ENCODE data around the gene EIF4E3.

EIF4E3 gene

GRCh38 chr3:71725271-71725991, at the start of gene EIF4E3:
Gene EIF4E3 (minus strand): TSS chr3:71725402. CDS start chr3:71725367, 35 bp downstream.
- H3K4me1 ChIP-seq (ENCODE audit: control insufficient read depth, low read depth, low read length): peaks cover 25% of the 10 kb centered on the region
- H3K4me3 ChIP-seq (ENCODE audit: low read length): peak within 1 kb of the TSS; percentile 77
- no peaks in the 10 kb centered on the region for H3K36me3 ChIP-seq (ENCODE audit: control insufficient read depth, low read depth, low read length)
- H3K9me3 ChIP-seq (ENCODE audit: control insufficient read depth, low read depth, low read length): no peaks in the 10 kb centered on the region
- H3K9ac ChIP-seq (ENCODE audit: low read length): peak within 1 kb of the TSS; percentile 46
- peaks cover 29% of the 10 kb centered on the region for H3K27me3 ChIP-seq (ENCODE audit: control insufficient read depth, insufficient read depth, low read length)
- no peak within 1 kb of the TSS for H3K27ac ChIP-seq (ENCODE audit: low read length)

- H3K4me1 ChIP-seq (ENCODE audit: control insufficient read depth, low read depth, low read length): peaks cover 14% of the 10 kb centered on the region
- H3K27me3 ChIP-seq (ENCODE audit: control insufficient read depth, insufficient read depth, low read length): no peaks in the 10 kb centered on the region
- no peak overlapping the region for H3K9ac ChIP-seq (ENCODE audit: low read length)
- H3K4me3 ChIP-seq (ENCODE audit: low read length): no peak overlapping the region
- H3K36me3 ChIP-seq (ENCODE audit: control insufficient read depth, low read depth, low read length): no peaks in the 10 kb centered on the region
- H3K27ac ChIP-seq (ENCODE audit: low read length): no peak overlapping the region
- no peaks in the 10 kb centered on the region for H3K9me3 ChIP-seq (ENCODE audit: control insufficient read depth, low read depth, low read length)
Observed at GRCh38 chr3:71771884-71772283, 46.7 kb upstream of the EIF4E3 start.

GRCh38 chr3:71771126-71771525, 45.9 kb upstream of the EIF4E3 start:
- H3K36me3 ChIP-seq (ENCODE audit: control insufficient read depth, low read depth, low read length): no peaks in the 10 kb centered on the region
- H3K27ac ChIP-seq (ENCODE audit: low read length): no peak overlapping the region
- no peak overlapping the region for H3K9ac ChIP-seq (ENCODE audit: low read length)
- no peak overlapping the region for H3K4me3 ChIP-seq (ENCODE audit: low read length)
- no peaks in the 10 kb centered on the region for H3K27me3 ChIP-seq (ENCODE audit: control insufficient read depth, insufficient read depth, low read length)
- H3K4me1 ChIP-seq (ENCODE audit: control insufficient read depth, low read depth, low read length): peaks cover 14% of the 10 kb centered on the region
- H3K9me3 ChIP-seq (ENCODE audit: control insufficient read depth, low read depth, low read length): no peaks in the 10 kb centered on the region

DNA sequence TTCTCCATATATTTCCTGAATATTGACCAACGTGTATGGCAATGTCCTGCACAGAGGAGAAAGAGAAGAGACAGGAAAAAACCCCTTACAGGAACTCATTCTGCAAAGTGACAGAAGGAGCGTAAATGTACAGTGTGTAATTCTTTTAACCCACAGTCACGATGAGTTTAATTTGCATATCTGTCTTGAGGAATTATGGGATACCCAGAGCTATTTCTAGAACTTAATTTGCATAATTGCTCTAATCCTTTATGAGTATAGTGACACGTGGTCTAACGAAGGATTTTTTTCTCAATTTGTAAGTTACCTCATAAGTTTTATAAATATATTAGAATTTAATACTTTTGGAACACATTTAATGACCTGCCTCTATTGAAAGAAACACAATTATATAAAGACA, 38.2 kb upstream of the EIF4E3 start:
- no peaks in the 10 kb centered on the region for H3K9me3 ChIP-seq (ENCODE audit: control insufficient read depth, low read depth, low read length)
- no peak overlapping the region for H3K9ac ChIP-seq (ENCODE audit: low read length)
- no peaks in the 10 kb centered on the region for H3K36me3 ChIP-seq (ENCODE audit: control insufficient read depth, low read depth, low read length)
- H3K27me3 ChIP-seq (ENCODE audit: control insufficient read depth, insufficient read depth, low read length): no peaks in the 10 kb centered on the region
- H3K4me1 ChIP-seq (ENCODE audit: control insufficient read depth, low read depth, low read length): no peaks in the 10 kb centered on the region
- H3K4me3 ChIP-seq (ENCODE audit: low read length): no peak overlapping the region
- no peak overlapping the region for H3K27ac ChIP-seq (ENCODE audit: low read length)

GRCh38 chr3:71760140-71760539, 34.9 kb upstream of the EIF4E3 start:
- H3K36me3 ChIP-seq (ENCODE audit: control insufficient read depth, low read depth, low read length): no peaks in the 10 kb centered on the region
- H3K9me3 ChIP-seq (ENCODE audit: control insufficient read depth, low read depth, low read length): no peaks in the 10 kb centered on the region
- H3K9ac ChIP-seq (ENCODE audit: low read length): no peak overlapping the region
- H3K27me3 ChIP-seq (ENCODE audit: control insufficient read depth, insufficient read depth, low read length): peaks cover 10% of the 10 kb centered on the region
- H3K4me3 ChIP-seq (ENCODE audit: low read length): no peak overlapping the region
- H3K4me1 ChIP-seq (ENCODE audit: control insufficient read depth, low read depth, low read length): peaks cover 7% of the 10 kb centered on the region
- H3K27ac ChIP-seq (ENCODE audit: low read length): no peak overlapping the region

- H3K9me3 ChIP-seq (ENCODE audit: control insufficient read depth, low read depth, low read length): no peaks in the 10 kb centered on the region
- no peak overlapping the region for H3K27ac ChIP-seq (ENCODE audit: low read length)
- no peak overlapping the region for H3K9ac ChIP-seq (ENCODE audit: low read length)
Observed at GRCh38 chr3:71759401-71759800, 34.2 kb upstream of the EIF4E3 start.

GRCh38 chr3:71758091-71758490, 32.9 kb upstream of the EIF4E3 start:
- no peak overlapping the region for H3K4me3 ChIP-seq (ENCODE audit: low read length)
- no peaks in the 10 kb centered on the region for H3K9me3 ChIP-seq (ENCODE audit: control insufficient read depth, low read depth, low read length)
- H3K36me3 ChIP-seq (ENCODE audit: control insufficient read depth, low read depth, low read length): no peaks in the 10 kb centered on the region
- H3K9ac ChIP-seq (ENCODE audit: low read length): no peak overlapping the region
- peaks cover 18% of the 10 kb centered on the region for H3K27me3 ChIP-seq (ENCODE audit: control insufficient read depth, insufficient read depth, low read length)
- no peak overlapping the region for H3K27ac ChIP-seq (ENCODE audit: low read length)
- H3K4me1 ChIP-seq (ENCODE audit: control insufficient read depth, low read depth, low read length): peaks cover 9% of the 10 kb centered on the region

More at GRCh38 chr3:71759401-71759800, 34.2 kb upstream of the EIF4E3 start:
- H3K27me3 ChIP-seq (ENCODE audit: control insufficient read depth, insufficient read depth, low read length): peaks cover 15% of the 10 kb centered on the region
- peaks cover 9% of the 10 kb centered on the region for H3K4me1 ChIP-seq (ENCODE audit: control insufficient read depth, low read depth, low read length)
- no peaks in the 10 kb centered on the region for H3K36me3 ChIP-seq (ENCODE audit: control insufficient read depth, low read depth, low read length)
- H3K4me3 ChIP-seq (ENCODE audit: low read length): no peak overlapping the region

- no peaks in the 10 kb centered on the region for H3K36me3 ChIP-seq (ENCODE audit: control insufficient read depth, low read depth, low read length)
- H3K9ac ChIP-seq (ENCODE audit: low read length): no peak overlapping the region
- peak overlapping the region; percentile 24 for H3K4me3 ChIP-seq (ENCODE audit: low read length)
- peaks cover 40% of the 10 kb centered on the region for H3K27me3 ChIP-seq (ENCODE audit: control insufficient read depth, insufficient read depth, low read length)
- no peaks in the 10 kb centered on the region for H3K9me3 ChIP-seq (ENCODE audit: control insufficient read depth, low read depth, low read length)
- H3K27ac ChIP-seq (ENCODE audit: low read length): no peak overlapping the region
- peaks cover 9% of the 10 kb centered on the region for H3K4me1 ChIP-seq (ENCODE audit: control insufficient read depth, low read depth, low read length)
Observed at GRCh38 chr3:71754610-71755253, 29.5 kb upstream of the EIF4E3 start.

DNA sequence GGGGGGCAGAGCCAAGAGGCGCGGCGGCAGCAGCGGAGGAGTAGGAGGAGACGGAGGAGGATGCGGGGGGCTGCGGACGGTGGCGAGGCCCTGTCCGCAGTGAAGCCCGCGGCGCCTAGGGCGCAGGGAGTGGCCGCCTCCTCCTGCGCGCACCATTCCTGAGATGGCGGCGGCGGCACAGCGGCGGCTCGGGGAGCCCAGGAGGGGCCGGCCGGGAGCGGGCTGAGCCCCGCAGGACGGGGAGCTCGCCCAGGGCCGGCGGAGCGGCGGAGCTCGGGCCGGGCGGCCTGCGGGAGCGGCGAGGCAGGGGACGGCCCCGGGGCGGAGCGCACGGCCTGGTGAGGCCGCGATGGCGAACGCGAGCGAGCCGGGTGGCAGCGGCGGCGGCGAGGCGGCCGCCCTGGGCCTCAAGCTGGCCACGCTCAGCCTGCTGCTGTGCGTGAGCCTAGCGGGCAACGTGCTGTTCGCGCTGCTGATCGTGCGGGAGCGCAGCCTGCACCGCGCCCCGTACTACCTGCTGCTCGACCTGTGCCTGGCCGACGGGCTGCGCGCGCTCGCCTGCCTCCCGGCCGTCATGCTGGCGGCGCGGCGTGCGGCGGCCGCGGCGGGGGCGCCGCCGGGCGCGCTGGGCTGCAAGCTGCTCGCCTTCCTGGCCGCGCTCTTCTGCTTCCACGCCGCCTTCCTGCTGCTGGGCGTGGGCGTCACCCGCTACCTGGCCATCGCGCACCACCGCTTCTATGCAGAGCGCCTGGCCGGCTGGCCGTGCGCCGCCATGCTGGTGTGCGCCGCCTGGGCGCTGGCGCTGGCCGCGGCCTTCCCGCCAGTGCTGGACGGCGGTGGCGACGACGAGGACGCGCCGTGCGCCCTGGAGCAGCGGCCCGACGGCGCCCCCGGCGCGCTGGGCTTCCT, 28.8 kb upstream of the EIF4E3 start, which contains the start of gene GPR27:
GPR27 (plus strand) TSS at position 155 of the 909 bp plus-strand sequence; CDS start at position 350, 195 bp downstream.
- no peak within 1 kb of the TSS for H3K9ac ChIP-seq (ENCODE audit: low read length)
- peaks cover 9% of the 10 kb centered on the region for H3K4me1 ChIP-seq (ENCODE audit: control insufficient read depth, low read depth, low read length)
- peak within 1 kb of the TSS; percentile 49 for H3K4me3 ChIP-seq (ENCODE audit: low read length)
- H3K9me3 ChIP-seq (ENCODE audit: control insufficient read depth, low read depth, low read length): no peaks in the 10 kb centered on the region
- no peaks in the 10 kb centered on the region for H3K36me3 ChIP-seq (ENCODE audit: control insufficient read depth, low read depth, low read length)
- no peak within 1 kb of the TSS for H3K27ac ChIP-seq (ENCODE audit: low read length)
- peaks cover 40% of the 10 kb centered on the region for H3K27me3 ChIP-seq (ENCODE audit: control insufficient read depth, insufficient read depth, low read length)

DNA sequence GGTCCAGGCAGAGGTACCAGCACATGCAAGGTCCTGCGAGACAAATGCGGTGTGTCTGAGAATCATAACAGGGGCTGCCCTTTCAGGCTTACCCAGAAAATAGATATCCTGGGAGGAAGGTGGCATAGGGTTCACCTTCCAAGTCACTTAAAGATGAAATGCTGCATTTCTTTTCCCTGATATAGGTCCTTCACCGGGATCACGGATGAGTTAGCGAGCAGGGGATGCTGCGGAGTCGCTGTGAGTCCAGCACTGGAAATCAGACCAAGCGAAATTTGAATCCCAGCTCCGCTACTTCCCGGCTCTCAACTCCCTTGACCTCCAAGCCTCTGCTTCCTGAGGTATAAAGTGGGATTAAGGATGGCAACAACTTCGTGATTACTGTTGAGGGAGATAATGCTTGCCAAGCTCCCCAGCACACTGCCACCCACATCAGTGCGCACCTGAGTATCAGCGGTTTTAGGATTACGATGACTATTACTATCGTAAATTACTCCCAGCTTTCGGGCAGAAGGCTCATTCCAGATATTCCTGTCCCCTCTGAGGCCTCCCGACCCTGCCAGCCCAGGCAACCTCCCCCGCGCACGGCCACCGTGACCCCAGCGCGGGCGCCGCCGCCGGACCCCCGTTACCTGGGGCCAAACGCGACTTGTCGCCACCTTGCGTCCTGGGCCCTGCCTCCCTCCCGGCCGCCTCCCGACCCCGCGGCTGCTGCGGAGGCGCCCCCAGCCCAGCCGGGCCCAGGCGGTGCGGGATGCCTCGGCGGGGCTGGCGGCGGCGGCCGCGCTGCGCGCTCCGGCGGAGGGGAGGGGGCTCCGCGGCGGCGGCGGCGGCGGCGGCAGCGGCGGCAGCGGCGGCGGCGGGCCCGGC, 27.9 kb upstream of the EIF4E3 start:
- Histone ChIP-seq H3K4me3 (ENCODE audit: low read length) (peak overlapping the region; percentile 47), H3K4me1 (ENCODE audit: control insufficient read depth, low read depth, low read length) (peaks cover 9% of the 10 kb centered on the region), H3K9ac (ENCODE audit: low read length) (no peak overlapping the region), H3K27ac (ENCODE audit: low read length) (no peak overlapping the region), H3K36me3 (ENCODE audit: control insufficient read depth, low read depth, low read length) (no peaks in the 10 kb centered on the region), H3K9me3 (ENCODE audit: control insufficient read depth, low read depth, low read length) (no peaks in the 10 kb centered on the region), H3K27me3 (ENCODE audit: control insufficient read depth, insufficient read depth, low read length) (peaks cover 40% of the 10 kb centered on the region)

Data from iPS-18a (cell line).